HG03039 (cell line): ENCODE measurements around the gene NRG3.

Experiments
- ATAC-seq: cut with Tn5 transposase; IDR thresholded peaks from one replicate; pipeline ENCODE4 v1.9.1; 2021; ENCODE audit warnings: mild to moderate bottlenecking, moderate library complexity; ENCODE audit not compliant: unreplicated experiment

NRG3 gene

GRCh38 chr10:82882722-82883121, 1007.7 kb downstream of the NRG3 start:
- no peak for ATAC-seq

GRCh38 chr10:82883603-82884002, 1008.6 kb downstream of the NRG3 start:
- ATAC-seq = no peak

- no peak for ATAC-seq
These were observed 1012.5 kb downstream of the NRG3 start for GRCh38 chr10:82887488-82887887.

GRCh38 chr10:82888809-82889455, 1013.9 kb downstream of the NRG3 start:
- no peak for ATAC-seq

GRCh38 chr10:82889728-82890127, 1014.7 kb downstream of the NRG3 start:
- no peak for ATAC-seq

- no peak for ATAC-seq
These were observed 1015.6 kb downstream of the NRG3 start for GRCh38 chr10:82890573-82890972.

- no peak for ATAC-seq
These were observed 1033.1 kb downstream of the NRG3 start for GRCh38 chr10:82908096-82908495.

- ATAC-seq = no peak
These were observed 1033.8 kb downstream of the NRG3 start for GRCh38 chr10:82908751-82909150.

GRCh38 chr10:82910301-82910700, 1035.3 kb downstream of the NRG3 start:
- ATAC-seq = no peak

- no peak for ATAC-seq
These were observed 1039.7 kb downstream of the NRG3 start for GRCh38 chr10:82914655-82915136.

GRCh38 chr10:82916941-82917340, 1041.9 kb downstream of the NRG3 start:
- ATAC-seq = no peak

- no peak for ATAC-seq
These were observed 1043.0 kb downstream of the NRG3 start for GRCh38 chr10:82918022-82918421.

GRCh38 chr10:82922046-82922445, 1047.1 kb downstream of the NRG3 start:
- ATAC-seq = no peak

- no peak for ATAC-seq
These were observed 1047.8 kb downstream of the NRG3 start for GRCh38 chr10:82922755-82923154.

GRCh38 chr10:82924711-82925110, 1049.7 kb downstream of the NRG3 start:
- no peak for ATAC-seq

- no peak for ATAC-seq
These were observed 1050.6 kb downstream of the NRG3 start for GRCh38 chr10:82925547-82925946.

GRCh38 chr10:82932451-82932850, 1057.5 kb downstream of the NRG3 start:
- no peak for ATAC-seq

GRCh38 chr10:82934429-82934828, 1059.4 kb downstream of the NRG3 start:
- no peak for ATAC-seq

GRCh38 chr10:82934947-82935346, 1060.0 kb downstream of the NRG3 start:
- ATAC-seq = no peak

- no peak for ATAC-seq
These were observed 1063.3 kb downstream of the NRG3 start for GRCh38 chr10:82938331-82938730.

- no peak for ATAC-seq
These were observed 1067.5 kb downstream of the NRG3 start for GRCh38 chr10:82942286-82943099.

GRCh38 chr10:82943142-82943541, 1068.1 kb downstream of the NRG3 start:
- ATAC-seq = no peak
